H1 (cell line): Measurements from ENCODE around the gene KANSL1L. TPM values are rescaled to one million over a fixed set of nuclear protein-coding genes. Genes with fewer than 3 reads are reported as not detected.

Experiments
- CTCF ChIA-PET: fragments of 300-600 bp; sonication (Branson Sonifier 250); formaldehyde crosslinking; loops from one replicate; lab custom pipeline; 2021; ENCODE audit not compliant: partially characterized antibody; lab: Charles Lee
- POLR2A ChIA-PET: fragments of 300-600 bp; sonication (Branson Sonifier 250); formaldehyde crosslinking; loops from one replicate; lab custom pipeline; 2021; ENCODE audit warnings: inconsistent platforms; ENCODE audit not compliant: partially characterized antibody; lab: Charles Lee
- DNase-seq, 2 experiments: peaks; one replicate each; pipeline versions ENCODE4 v3.0.0 to v3.0.0-alpha.2; 2010 to 2022; ENCODE audit warnings: low spot score in 2 of 2, low read depth in 1 of 2, mixed read lengths in 1 of 2
- FAIRE-seq: peaks from 2 replicates; lab custom pipeline; 2011; peaks lifted over from hg19 to GRCh38; lab: Jason Lieb, UNC
- H2AFZ ChIP-seq: 2 replicates; pipeline ENCODE4 v1.8.1; 2012; ENCODE audit warnings: low read length, inconsistent platforms
- H2AK5ac ChIP-seq: 2 replicates; pipeline ENCODE4 v1.6.1; 2013; ENCODE audit warnings: low read depth, low read length
- H2BK120ac ChIP-seq: replicated peaks from 2 replicates; pipeline ENCODE3; 2013; ENCODE audit warnings: low read depth, low read length, inconsistent platforms
- H2BK12ac ChIP-seq: 2 replicates; pipeline ENCODE4 v1.6.1; 2013; ENCODE audit warnings: low read depth, low read length
- H2BK15ac ChIP-seq: 2 replicates; pipeline ENCODE4 v1.6.1; 2013; ENCODE audit warnings: low read length
- H2BK20ac ChIP-seq: 2 replicates; pipeline ENCODE4 v1.6.1; 2013; ENCODE audit warnings: low read length
- H2BK5ac ChIP-seq: 2 replicates; pipeline ENCODE4 v1.6.1; 2013; ENCODE audit warnings: low read depth, low read length
- H3K14ac ChIP-seq: 2 replicates; pipeline ENCODE4 v1.6.1; 2013; ENCODE audit warnings: inconsistent platforms; ENCODE audit not compliant: insufficient read length
- H3K18ac ChIP-seq: 2 replicates; pipeline ENCODE4 v1.6.1; 2013; ENCODE audit warnings: low read length; ENCODE audit errors: extremely low read depth
- H3K23ac ChIP-seq: 2 replicates; pipeline ENCODE4 v1.6.1; 2013; ENCODE audit warnings: inconsistent platforms; ENCODE audit not compliant: insufficient read length
- H3K23me2 ChIP-seq: 2 replicates; pipeline ENCODE4 v1.6.1; 2013; ENCODE audit warnings: low read depth, low read length
- H3K27ac ChIP-seq: 2 replicates; pipeline ENCODE4 v1.6.1; 2011; ENCODE audit warnings: low read depth, low read length, inconsistent platforms
- H3K27me3 ChIP-seq, 4 experiments: replicated peaks in 1 of 4; 1 replicate in 1 of 4; 2 replicates in 3 of 4; pipeline versions ENCODE4 v1.6.1 to v1.8.1; 2011 to 2013; ENCODE audit warnings: low read length in 3 of 4, mild to moderate bottlenecking in 3 of 4, inconsistent platforms in 2 of 4, mixed read lengths in 2 of 4, moderate library complexity in 1 of 4; ENCODE audit not compliant: control insufficient read depth in 3 of 4, insufficient read depth in 3 of 4; ENCODE audit errors: extremely low read depth in 1 of 4
- H3K36me3 ChIP-seq, 4 experiments: 2 replicates each; pipeline versions ENCODE4 v1.6.1 to v1.8.1; 2011 to 2013; ENCODE audit warnings: mild to moderate bottlenecking in 4 of 4, low read length in 3 of 4, moderate library complexity in 2 of 4, control low read depth in 1 of 4, inconsistent platforms in 1 of 4; ENCODE audit not compliant: insufficient read depth in 4 of 4, control insufficient read depth in 2 of 4
- H3K4ac ChIP-seq: replicated peaks from 2 replicates; pipeline ENCODE3; 2013; ENCODE audit warnings: low read length, low read depth, mixed read lengths, inconsistent platforms; ENCODE audit not compliant: insufficient read length
- H3K4me1 ChIP-seq, 4 experiments: replicated peaks in 1 of 4; 1 replicate in 1 of 4; 2 replicates in 3 of 4; pipeline versions ENCODE4 v1.6.1 to v1.8.1; 2011 to 2013; ENCODE audit warnings: low read length in 3 of 4, inconsistent platforms in 2 of 4, mixed read lengths in 1 of 4; ENCODE audit not compliant: insufficient read depth in 4 of 4, control insufficient read depth in 3 of 4
- H3K4me2 ChIP-seq, 2 experiments: 2 replicates each; pipeline versions ENCODE4 v1.6.1 to v1.8.1; 2011 to 2013; ENCODE audit warnings: low read depth in 2 of 2, low read length in 2 of 2, control low read depth in 1 of 2, inconsistent platforms in 1 of 2, mild to moderate bottlenecking in 1 of 2; ENCODE audit not compliant: insufficient read depth in 1 of 2
- H3K4me3 ChIP-seq, 4 experiments: fragments of 200-600, 300-600 bp in 1 of 4; sonication (generic), shearing (Covaris generic), sonication (Bioruptor Twin) in 1 of 4; 2 replicates each; pipeline versions ENCODE4 v1.5.1 to v1.8.1; 2011 to 2016; ENCODE audit warnings: low read length in 4 of 4, low read depth in 3 of 4, control low read depth in 2 of 4, inconsistent platforms in 2 of 4, mild to moderate bottlenecking in 2 of 4, mixed read lengths in 1 of 4, moderate library complexity in 1 of 4; ENCODE audit not compliant: insufficient read depth in 2 of 4; ENCODE audit errors: extremely low read depth in 1 of 4
- H3K56ac ChIP-seq: replicated peaks from 2 replicates; pipeline ENCODE3; 2013; ENCODE audit warnings: low read depth, mild to moderate bottlenecking, mixed read lengths, low read length, inconsistent platforms; ENCODE audit not compliant: insufficient read length
- H3K79me1 ChIP-seq: 2 replicates; pipeline ENCODE4 v1.6.1; 2013; ENCODE audit warnings: low read depth, low read length, control low read depth
- H3K79me2 ChIP-seq, 2 experiments: 2 replicates each; pipeline versions ENCODE4 v1.6.1 to v1.8.1; 2012 to 2013; ENCODE audit warnings: low read length in 2 of 2, mild to moderate bottlenecking in 2 of 2, inconsistent platforms in 1 of 2; ENCODE audit not compliant: insufficient read depth in 2 of 2, control insufficient read depth in 1 of 2
- H3K9ac ChIP-seq, 4 experiments: replicated peaks in 1 of 4; 1 replicate in 1 of 4; 2 replicates in 3 of 4; pipeline versions ENCODE4 v1.6.1 to v1.8.1; 2011 to 2013; ENCODE audit warnings: low read depth in 3 of 4, low read length in 3 of 4, control low read depth in 2 of 4, mild to moderate bottlenecking in 2 of 4, moderate library complexity in 2 of 4, inconsistent platforms in 1 of 4; ENCODE audit errors: extremely low read depth in 1 of 4
- H3K9me3 ChIP-seq, 2 experiments: 2 replicates each; pipeline versions ENCODE4 v1.6.1 to v1.8.1; 2012 to 2013; ENCODE audit warnings: mild to moderate bottlenecking in 2 of 2, moderate library complexity in 2 of 2, control low read depth in 1 of 2, inconsistent platforms in 1 of 2, low read depth in 1 of 2, low read length in 1 of 2, mixed read lengths in 1 of 2; ENCODE audit not compliant: insufficient read depth in 2 of 2
- H4K20me1 ChIP-seq, 2 experiments: replicated peaks in 1 of 2; 2 replicates each; pipeline versions ENCODE3 to v1.8.1; 2011 to 2013; ENCODE audit warnings: inconsistent platforms in 2 of 2, low read length in 2 of 2, mild to moderate bottlenecking in 1 of 2; ENCODE audit not compliant: insufficient read depth in 2 of 2, control insufficient read depth in 1 of 2
- H4K5ac ChIP-seq: 2 replicates; pipeline ENCODE4 v1.6.1; 2013; ENCODE audit warnings: low read length, low read depth, mixed read lengths, inconsistent platforms; ENCODE audit not compliant: insufficient read length
- H4K8ac ChIP-seq: 2 replicates; pipeline ENCODE4 v1.8.0; 2013; ENCODE audit warnings: mild to moderate bottlenecking, moderate library complexity, low read length, inconsistent platforms; ENCODE audit not compliant: insufficient read depth; ENCODE audit errors: extremely low read depth
- H4K91ac ChIP-seq: replicated peaks from 2 replicates; pipeline ENCODE3; 2013; ENCODE audit warnings: low read length, mixed read lengths, inconsistent platforms; ENCODE audit not compliant: insufficient read length
- BRCA1 ChIP-seq: IDR thresholded peaks from 2 replicates; pipeline ENCODE4 v1.6.1; 2012; ENCODE audit warnings: low read depth, low read length, improper control_type of control experiment
- CTBP2 ChIP-seq: IDR thresholded peaks from 2 replicates; pipeline ENCODE4 v1.7.0; 2011; ENCODE audit warnings: borderline replicate concordance, mild to moderate bottlenecking, moderate library complexity, mixed read lengths, low read length; ENCODE audit not compliant: insufficient read depth, insufficient read length
- EGR1 ChIP-seq: IDR thresholded peaks from 2 replicates; pipeline ENCODE4 v1.6.1; 2011; ENCODE audit warnings: low read depth, low read length, borderline replicate concordance
- RAD21 ChIP-seq, 2 experiments: IDR thresholded peaks in 1 of 2; conservative IDR thresholded peaks in 1 of 2; 2 replicates each; pipeline ENCODE4 v1.6.1; 2011; ENCODE audit warnings: low read depth in 2 of 2, low read length in 2 of 2, improper control_type of control experiment in 1 of 2, inconsistent platforms in 1 of 2, mild to moderate bottlenecking in 1 of 2, moderate library complexity in 1 of 2
- RFX5 ChIP-seq: IDR thresholded peaks from 2 replicates; pipeline ENCODE4 v1.6.1; 2011; ENCODE audit warnings: low read depth, low read length, improper control_type of control experiment, borderline replicate concordance
- RXRA ChIP-seq: IDR thresholded peaks from 2 replicates; pipeline ENCODE4 v1.6.1; 2011; ENCODE audit warnings: low read depth, mild to moderate bottlenecking, low read length, moderate library complexity; ENCODE audit not compliant: insufficient read depth
- TAF7 ChIP-seq: optimal IDR thresholded peaks from 2 replicates; pipeline ENCODE3; 2011; ENCODE audit warnings: low read depth, mild to moderate bottlenecking, inconsistent platforms, low read length, moderate library complexity, borderline replicate concordance
- YY1 ChIP-seq: IDR thresholded peaks from 2 replicates; pipeline ENCODE4 v1.6.1; 2011; ENCODE audit warnings: low read depth, mild to moderate bottlenecking, low read length
- WGBS, 2 experiments: shearing (Covaris generic) in 1 of 2; methylation state at CpG; one replicate each; pipeline versions ENCODE4 v1.1.6 to v1.1.7; 2013 to 2015; ENCODE audit warnings: low lambda C conversion rate in 2 of 2, mixed read lengths in 2 of 2, inconsistent platforms in 1 of 2, low coverage in 1 of 2, missing lambda C conversion rate in 1 of 2; ENCODE audit not compliant: insufficient replicate concordance in 2 of 2, insufficient coverage in 1 of 2, insufficient read length in 1 of 2; ENCODE audit errors: extremely low coverage in 1 of 2, missing lambda C conversion rate in 1 of 2; 5-methylcytosine and 5-hydroxymethylcytosine counted together
- polyA plus RNA-seq, 7 experiments: library from polyadenylated mRNA; depleted of rRNA in 3 of 7; stranded (reverse) in 5 of 7; unstranded in 2 of 7; fragments of >200 nt in 5 of 7; fragments of 200-250 nt in 2 of 7; gene quantifications; 1 replicate in 5 of 7; 2 replicates in 1 of 7; 4 replicates in 1 of 7; pipeline versions ENCODE4 v1.2.1 to v1.2.3, GENCODE V29; 2011 to 2013; ENCODE audit warnings: missing spikeins in 2 of 7, mixed read lengths in 2 of 7
- total RNA-seq: library from RNA; stranded (reverse); fragmentation: NEBNext Ultra II Directional; extraction: Animal tissue kit (Norgen Biotek cat#: 25700); gene quantifications from 2 replicates; pipeline ENCODE4 v1.2.1, GENCODE V29; 2021
- TF ChIP-seq, protein P1 (sequence below), 3 experiments: IDR thresholded peaks; 1 replicate in 2 of 3; 2 replicates in 1 of 3; pipeline versions ENCODE4 v1.5.1 to v1.6.1; 2011; ENCODE audit warnings: low read length in 3 of 3, mild to moderate bottlenecking in 3 of 3, inconsistent platforms in 2 of 3, low read depth in 1 of 3, moderate library complexity in 1 of 3; ENCODE audit not compliant: insufficient read depth in 1 of 3; ENCODE audit errors: control extremely low read depth in 1 of 3

Gene KANSL1L
- total and polyA plus RNA-seq, 2 of the 8 experiments (the other 6 are each of a cell fraction or from before 2014, with no cell fraction given) = 5.4 to 17.2 TPM

DNA sequence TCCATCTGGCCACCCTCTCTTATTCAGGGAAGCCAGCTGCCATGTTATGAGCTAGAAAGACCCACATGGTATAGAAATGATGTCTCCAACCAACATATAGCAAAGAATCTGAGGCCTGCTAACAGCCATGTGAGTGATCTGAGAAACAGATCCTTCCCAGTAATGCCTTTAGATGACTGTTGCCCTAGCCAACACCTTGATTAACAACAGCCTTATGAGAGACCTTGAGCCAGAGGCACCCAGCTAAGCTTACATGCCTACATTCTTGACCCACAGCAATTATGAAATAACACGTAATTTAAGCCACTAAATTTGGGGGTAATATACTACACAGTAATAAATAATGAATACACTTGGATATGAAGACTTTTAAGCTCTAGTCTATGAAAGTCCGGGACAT, 13.0 kb downstream of the KANSL1L start:
- Histone ChIP-seq H3K27me3 (no peaks in the 10 kb centered on the region), H2AK5ac (no peak overlapping the region), H3K23me2 (no peaks in the 10 kb centered on the region), H2BK120ac (no peak overlapping the region), H3K27ac (no peak overlapping the region), H3K4me2 (no peak overlapping the region), H3K4me1 (no peaks in the 10 kb centered on the region), H4K5ac (no peak overlapping the region), H2BK15ac (no peak overlapping the region), H3K18ac (no peak overlapping the region), H3K14ac (no peak overlapping the region), H4K20me1 (no peaks in the 10 kb centered on the region), H3K36me3 (peaks cover 0 to 11% (median 3%) of the 10 kb centered on the region in 4 experiments; a peak in 3 of 8 replicates), H4K91ac (no peak overlapping the region), H3K4me3 (no peak overlapping the region), H3K79me1 (no peaks in the 10 kb centered on the region; the same call in 1 of the 2 replicates), H2AFZ (no peak overlapping the region), H3K9me3 (no peaks in the 10 kb centered on the region), H3K56ac (no peak overlapping the region), H2BK12ac (no peak overlapping the region), H2BK5ac (no peak overlapping the region), H4K8ac (no peak overlapping the region), H3K23ac (no peak overlapping the region), H2BK20ac (no peak overlapping the region), H3K79me2 (peaks cover 0 to 62% of the 10 kb centered on the region in 2 experiments; a peak in 3 of 4 replicates), H3K9ac (no peak overlapping the region), H3K4ac (no peak overlapping the region)
- TF ChIP-seq RAD21 (IDR thresholded peaks at IDR 0.05 in 1 of 2, conservative IDR thresholded peaks at IDR 0.05 in 1 of 2; ENCODE audit: low read depth in 2 of 2, low read length in 2 of 2) = no peak
- TF ChIP-seq, protein P1, sequence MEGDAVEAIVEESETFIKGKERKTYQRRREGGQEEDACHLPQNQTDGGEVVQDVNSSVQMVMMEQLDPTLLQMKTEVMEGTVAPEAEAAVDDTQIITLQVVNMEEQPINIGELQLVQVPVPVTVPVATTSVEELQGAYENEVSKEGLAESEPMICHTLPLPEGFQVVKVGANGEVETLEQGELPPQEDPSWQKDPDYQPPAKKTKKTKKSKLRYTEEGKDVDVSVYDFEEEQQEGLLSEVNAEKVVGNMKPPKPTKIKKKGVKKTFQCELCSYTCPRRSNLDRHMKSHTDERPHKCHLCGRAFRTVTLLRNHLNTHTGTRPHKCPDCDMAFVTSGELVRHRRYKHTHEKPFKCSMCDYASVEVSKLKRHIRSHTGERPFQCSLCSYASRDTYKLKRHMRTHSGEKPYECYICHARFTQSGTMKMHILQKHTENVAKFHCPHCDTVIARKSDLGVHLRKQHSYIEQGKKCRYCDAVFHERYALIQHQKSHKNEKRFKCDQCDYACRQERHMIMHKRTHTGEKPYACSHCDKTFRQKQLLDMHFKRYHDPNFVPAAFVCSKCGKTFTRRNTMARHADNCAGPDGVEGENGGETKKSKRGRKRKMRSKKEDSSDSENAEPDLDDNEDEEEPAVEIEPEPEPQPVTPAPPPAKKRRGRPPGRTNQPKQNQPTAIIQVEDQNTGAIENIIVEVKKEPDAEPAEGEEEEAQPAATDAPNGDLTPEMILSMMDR (IDR thresholded peaks at IDR 0.05; ENCODE audit: control extremely low read depth in 1 of 3, insufficient read depth in 1 of 3, low read depth in 1 of 3, low read length in 3 of 3) = no peak
- no peak for TF ChIP-seq EGR1
- TF ChIP-seq CTBP2 = no peak
- no peak for TF ChIP-seq YY1
- TF ChIP-seq BRCA1 = no peak
- no peak for TF ChIP-seq RXRA
- no peak for TF ChIP-seq RFX5
- no peak for TF ChIP-seq TAF7
- FAIRE-seq (no peak), DNase-seq (no peak)
- ChIA-PET CTCF (interaction anchor here (0.8 to 1.6 kb wide), 2 partner anchors 41 to 85 kb away, joined by 3 to 4 read pairs; no protein-coding TSS in a partner anchor), POLR2A (interaction anchor here (1.0 to 1.2 kb wide), 3 partner anchors 11 to 155 kb away, joined by 3 to 4 read pairs (median 4); no protein-coding TSS in a partner anchor)
- 96% methylated on average over 2 of the region's 2 CpGs; no CpG with 5 or more reads in 1 of the 2 experiments for WGBS, 2 experiments
